Esophagus muscularis mucosa (tissue), 4 donors: ENCODE measurements around the gene FBXO22. TPM values are rescaled to one million over a fixed set of nuclear protein-coding genes. Genes with fewer than 3 reads are reported as not detected.
"Not testable (repeated sequence)": the region's sequence is repeated elsewhere in the genome, so short reads cannot be mapped to it uniquely, and the experiment has no call there.

Source experiments
- DNase-seq: peaks from one replicate; pipeline ENCODE4 v3.0.0-alpha.2; 2017; ENCODE audit errors: extremely low spot score
- H3K27ac ChIP-seq, 4 donors: fragments of 200-600 bp; sonication (generic); replicated peaks in 1 of 4; 1 replicate in 3 of 4; 2 replicates in 1 of 4; pipeline ENCODE4 v1.5.1; 2016 to 2019; ENCODE audit warnings: mild to moderate bottlenecking in 1 of 4
- H3K27me3 ChIP-seq, 4 donors: fragments of 200-600 bp; sonication (generic); one replicate each; pipeline versions ENCODE4 v1.5.1 to v1.6.0; 2016 to 2019
- H3K36me3 ChIP-seq, 4 donors: fragments of 200-600 bp; sonication (generic); one replicate each; pipeline ENCODE4 v1.5.1; 2016 to 2019
- H3K4me1 ChIP-seq, 4 donors: fragments of 200-600 bp; sonication (generic); one replicate each; pipeline ENCODE4 v1.5.1; 2016 to 2019
- H3K4me3 ChIP-seq, 4 donors: fragments of 200-600 bp; sonication (generic); 1 replicate in 2 of 4; 2 replicates in 2 of 4; pipeline ENCODE4 v1.5.1; 2016 to 2019; ENCODE audit warnings: mild to moderate bottlenecking in 4 of 4, moderate library complexity in 1 of 4
- H3K9me3 ChIP-seq, 4 donors: fragments of 200-600 bp; sonication (generic); 1 replicate in 3 of 4; 2 replicates in 1 of 4; pipeline ENCODE4 v1.5.1; 2016 to 2019
- EP300 ChIP-seq: sonication (generic); formaldehyde crosslinking; IDR thresholded peaks from one replicate; pipeline ENCODE4 v1.6.1; 2017; ENCODE audit warnings: antibody characterized with exemption
- POLR2A ChIP-seq: fragments of 450-650 bp; IDR thresholded peaks from one replicate; pipeline ENCODE4 v1.6.1; 2017; ENCODE audit warnings: antibody characterized with exemption, moderate library complexity, mild to moderate bottlenecking, low read depth
- POLR2AphosphoS5 ChIP-seq, 2 donors: sonication (generic); formaldehyde crosslinking; IDR thresholded peaks; one replicate each; pipeline ENCODE4 v1.6.1; 2017; ENCODE audit warnings: antibody characterized with exemption in 2 of 2
- WGBS: methylation state at CpG from one replicate; pipeline ENCODE4 v1.1.5; 2018; 5-methylcytosine and 5-hydroxymethylcytosine counted together
- intact Hi-C: fragments of 100-400 bp; cut with DNase I; formaldehyde crosslinking; loops from one replicate; pipeline ENCODE4 v1.15.1; 2023
- total RNA-seq, 4 donors: library from RNA; depleted of rRNA; stranded (reverse); fragments of >200 nt; gene quantifications; one replicate each; pipeline versions ENCODE4 v1.1.0 to v1.2.1, GENCODE V29; 2016
- TF ChIP-seq, protein P1 (sequence below), 3 experiments: fragments of 200-600 bp in 2 of 3; fragments of 450-650 bp in 1 of 3; sonication (generic) in 2 of 3; IDR thresholded peaks; one replicate each; pipeline ENCODE4 v1.5.1; 2017 to 2019; ENCODE audit warnings: antibody characterized with exemption in 3 of 3, mild to moderate bottlenecking in 2 of 3, moderate library complexity in 1 of 3

The FBXO22 gene
- total RNA-seq, 4 donors from 2014 or later = 10.4 to 23.8 (median 17.7) TPM

DNA sequence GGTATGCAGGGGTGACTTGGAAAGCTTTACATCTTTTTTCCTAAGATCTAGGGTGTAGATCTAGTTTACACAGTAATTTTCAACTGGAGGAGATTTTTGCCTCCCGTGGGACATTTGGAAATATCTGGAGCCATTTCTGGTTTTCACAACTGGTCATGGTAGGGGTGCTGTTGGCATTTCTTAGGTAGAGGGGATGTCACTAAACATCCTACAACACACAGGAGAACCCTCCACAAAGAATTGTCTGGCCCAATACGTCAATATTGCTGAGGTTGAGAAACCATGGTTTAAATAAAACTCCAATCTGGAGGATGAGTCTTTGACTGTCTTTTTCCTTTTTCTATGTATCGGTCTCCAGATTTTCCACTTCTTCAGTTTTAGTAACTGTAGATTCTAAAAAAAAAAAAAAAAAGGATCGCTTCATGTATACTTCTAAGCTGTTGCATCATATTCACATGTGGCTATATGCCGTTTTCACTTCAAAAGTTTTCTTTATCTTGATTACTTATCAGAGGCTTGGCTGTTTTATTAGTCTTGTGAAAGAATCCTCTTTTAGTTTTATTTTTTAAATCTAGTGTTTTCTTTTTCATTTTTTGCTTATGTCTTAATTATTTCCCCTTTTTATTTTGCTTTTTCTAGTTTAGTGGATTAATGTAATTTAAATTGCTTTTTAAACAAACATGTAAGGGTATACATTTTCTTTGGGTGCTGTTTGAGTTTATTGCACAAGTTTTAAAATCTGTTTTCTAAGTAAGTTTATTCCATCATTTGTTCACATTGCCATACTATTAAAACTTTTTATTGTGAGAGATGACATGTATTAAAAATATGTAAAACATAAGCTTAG, 39.2 kb upstream of the FBXO22 start:
- TF ChIP-seq, protein P1, sequence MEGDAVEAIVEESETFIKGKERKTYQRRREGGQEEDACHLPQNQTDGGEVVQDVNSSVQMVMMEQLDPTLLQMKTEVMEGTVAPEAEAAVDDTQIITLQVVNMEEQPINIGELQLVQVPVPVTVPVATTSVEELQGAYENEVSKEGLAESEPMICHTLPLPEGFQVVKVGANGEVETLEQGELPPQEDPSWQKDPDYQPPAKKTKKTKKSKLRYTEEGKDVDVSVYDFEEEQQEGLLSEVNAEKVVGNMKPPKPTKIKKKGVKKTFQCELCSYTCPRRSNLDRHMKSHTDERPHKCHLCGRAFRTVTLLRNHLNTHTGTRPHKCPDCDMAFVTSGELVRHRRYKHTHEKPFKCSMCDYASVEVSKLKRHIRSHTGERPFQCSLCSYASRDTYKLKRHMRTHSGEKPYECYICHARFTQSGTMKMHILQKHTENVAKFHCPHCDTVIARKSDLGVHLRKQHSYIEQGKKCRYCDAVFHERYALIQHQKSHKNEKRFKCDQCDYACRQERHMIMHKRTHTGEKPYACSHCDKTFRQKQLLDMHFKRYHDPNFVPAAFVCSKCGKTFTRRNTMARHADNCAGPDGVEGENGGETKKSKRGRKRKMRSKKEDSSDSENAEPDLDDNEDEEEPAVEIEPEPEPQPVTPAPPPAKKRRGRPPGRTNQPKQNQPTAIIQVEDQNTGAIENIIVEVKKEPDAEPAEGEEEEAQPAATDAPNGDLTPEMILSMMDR (IDR thresholded peaks at IDR 0.05) = no peak
- no peak for TF ChIP-seq POLR2AphosphoS5 (IDR thresholded peaks at IDR 0.05)
- no peak for TF ChIP-seq EP300
- no peak for TF ChIP-seq POLR2A
- H3K4me3 ChIP-seq = no peak overlapping the region
- no peaks in the 10 kb centered on the region for H3K9me3 ChIP-seq
- H3K27ac ChIP-seq = no peak overlapping the region
- WGBS = 84% methylated on average over 5 of the region's 5 CpGs
- no peak for DNase-seq
- intact Hi-C loops = no loop called here
- no peaks in the 10 kb centered on the region for H3K27me3 ChIP-seq
- peaks cover 0 to 25% (median 16%) of the 10 kb centered on the region in 4 donors for H3K36me3 ChIP-seq
- peaks cover 0 to 12% (median 4%) of the 10 kb centered on the region in 4 donors for H3K4me1 ChIP-seq

DNA sequence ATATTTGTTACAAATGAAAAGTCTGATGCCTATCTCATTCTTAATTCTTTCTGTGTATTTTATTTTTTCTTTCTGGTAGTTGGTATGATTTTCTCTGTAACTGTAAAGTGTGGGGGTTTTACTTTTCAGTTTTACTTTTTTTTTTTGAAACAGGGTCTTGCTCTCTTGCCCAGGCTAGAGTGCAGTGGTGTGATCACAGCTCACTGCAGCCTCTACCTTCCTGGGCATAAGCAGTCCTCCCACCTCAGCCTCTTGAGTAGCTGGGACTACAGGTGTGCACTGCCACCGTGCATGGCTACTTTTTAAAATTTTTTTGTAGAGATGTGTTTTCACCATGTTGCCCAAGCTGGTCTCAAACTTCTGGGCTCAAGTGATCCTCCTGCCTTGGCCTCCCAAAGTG, 37.6 kb upstream of the FBXO22 start:
- DNase-seq, intact Hi-C loops, H3K4me3 ChIP-seq, H3K9me3 ChIP-seq, H3K27me3 ChIP-seq, H3K27ac ChIP-seq: not testable (repeated sequence)
- peaks cover 0 to 12% (median 4%) of the 10 kb centered on the region in 4 donors for H3K4me1 ChIP-seq
- WGBS = 87% methylated on average over 1 of the region's 1 CpG
- H3K36me3 ChIP-seq = peaks cover 0 to 32% (median 16%) of the 10 kb centered on the region in 4 donors

DNA sequence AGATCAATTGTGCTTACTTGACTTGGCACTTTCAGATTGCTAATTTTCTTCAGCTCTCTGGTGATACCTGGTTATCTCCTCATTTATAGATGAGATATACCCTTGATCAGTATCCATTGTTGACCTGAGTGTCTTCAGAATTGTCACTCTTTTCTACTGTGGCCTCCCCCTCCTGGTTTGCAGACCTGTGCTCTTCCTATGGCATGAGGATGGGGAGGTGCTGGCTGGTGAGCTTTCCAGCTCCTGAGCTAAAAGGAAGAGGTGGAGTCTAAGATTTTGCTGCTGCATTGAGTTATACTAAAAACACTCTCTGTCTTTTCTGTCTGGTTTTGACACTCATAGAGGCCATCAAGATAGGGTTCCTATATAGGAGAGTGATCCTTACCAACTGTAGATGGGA, 36.8 kb upstream of the FBXO22 start:
- TF ChIP-seq POLR2AphosphoS5 (IDR thresholded peaks at IDR 0.05) (no peak), POLR2A (no peak), EP300 (no peak)
- TF ChIP-seq, protein P1 (IDR thresholded peaks at IDR 0.05) = no peak
- Histone ChIP-seq H3K36me3 (peaks cover 0 to 29% (median 15%) of the 10 kb centered on the region in 4 donors), H3K27ac (no peak overlapping the region), H3K4me3 (no peak overlapping the region), H3K27me3 (no peaks in the 10 kb centered on the region), H3K4me1 (peaks cover 0 to 8% (median 4%) of the 10 kb centered on the region in 4 donors), H3K9me3 (no peaks in the 10 kb centered on the region)
- no peak for DNase-seq
- intact Hi-C loops = no loop called here

DNA sequence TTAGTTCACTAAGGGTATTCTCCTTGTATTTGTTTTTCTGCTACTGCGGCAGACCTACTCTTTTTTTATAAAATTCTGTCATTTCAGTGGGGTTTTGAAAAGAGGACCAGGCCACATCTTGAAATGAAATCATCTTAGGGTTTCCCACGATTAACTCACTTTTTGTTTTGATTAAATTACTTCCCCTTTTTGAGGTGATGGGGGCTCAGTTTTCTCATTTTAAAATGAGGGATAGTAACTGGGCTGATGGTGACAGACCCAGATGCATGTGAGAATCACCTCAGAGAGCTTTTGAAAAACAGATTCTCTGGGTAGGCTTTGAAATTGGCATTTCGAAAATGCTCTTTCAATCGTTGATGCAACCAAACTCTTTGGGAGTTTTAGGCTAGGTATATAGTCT, 36.2 kb upstream of the FBXO22 start:
- intact Hi-C loops = no loop called here
- Histone ChIP-seq H3K27me3 (no peaks in the 10 kb centered on the region), H3K4me1 (peaks cover 0 to 5% (median 4%) of the 10 kb centered on the region in 4 donors), H3K36me3 (peaks cover 0 to 27% (median 13%) of the 10 kb centered on the region in 4 donors), H3K4me3 (no peak overlapping the region), H3K9me3 (no peaks in the 10 kb centered on the region), H3K27ac (no peak overlapping the region)
- no peak for DNase-seq
- WGBS = 70% methylated on average over 4 of the region's 4 CpGs
- no peak for TF ChIP-seq POLR2A

DNA sequence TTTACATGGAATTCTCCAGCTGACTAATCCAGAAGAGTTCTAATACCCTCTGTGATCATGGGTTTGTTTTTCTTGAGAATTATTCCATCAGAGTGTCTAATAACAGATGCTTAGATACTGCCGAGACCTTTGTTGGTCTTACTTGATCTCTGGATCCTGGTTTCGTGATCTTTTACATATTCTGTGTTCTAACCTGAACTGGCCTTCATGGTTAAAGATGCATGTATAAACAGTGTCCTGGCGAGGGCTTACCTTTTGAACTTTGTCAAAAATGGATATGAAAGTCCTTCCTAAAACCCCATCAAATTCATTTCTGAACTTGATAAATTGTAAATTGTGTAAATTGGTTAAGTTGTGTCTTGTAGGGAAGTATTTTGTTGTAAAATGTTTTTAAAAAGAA, 35.7 kb upstream of the FBXO22 start:
- no peak for DNase-seq
- Histone ChIP-seq H3K36me3 (peaks cover 0 to 27% (median 13%) of the 10 kb centered on the region in 4 donors), H3K27ac (no peak overlapping the region), H3K9me3 (no peaks in the 10 kb centered on the region), H3K27me3 (no peaks in the 10 kb centered on the region), H3K4me1 (peaks cover 0 to 5% (median 4%) of the 10 kb centered on the region in 4 donors), H3K4me3 (no peak overlapping the region)
- intact Hi-C loops = no loop called here
- 97% methylated on average over 3 of the region's 3 CpGs for WGBS
- TF ChIP-seq POLR2AphosphoS5 (IDR thresholded peaks at IDR 0.05) = no peak
- no peak for TF ChIP-seq EP300
- TF ChIP-seq, protein P1 (IDR thresholded peaks at IDR 0.05) = no peak
- TF ChIP-seq POLR2A = no peak
